Measurements from ENCODE around the gene BTNL9. TPM values are rescaled to one million over a fixed set of nuclear protein-coding genes. Genes with fewer than 3 reads are reported as not detected.

BTNL9 gene
- total and polyA plus RNA-seq, 9 of the 15 experiments (the other 6 are each of a cell fraction or from before 2014, with no cell fraction given): 3.7 to 86.7 (median 29.4) TPM

GRCh38 chr5:181099602-181100086 is 59.6 kb downstream of the BTNL9 start:
- H3K27me3 ChIP-seq (ENCODE audit: control insufficient read depth in 2 of 2, insufficient read depth in 2 of 2, low read length in 2 of 2): no peaks in the 10 kb centered on the region
- FAIRE-seq (no peak), DNase-seq (ENCODE audit: extremely low read depth in 1 of 4, low spot score in 3 of 4) (peak in 1 of 4 experiments; percentile 38), ATAC-seq (no peak)
- 25% methylated on average over 11 of the region's 11 CpGs for WGBS (ENCODE audit: insufficient coverage, low coverage, missing lambda C conversion rate)
- peak overlapping the region; percentile 72 for H3K4me2 ChIP-seq (ENCODE audit: insufficient read depth, low read length)
- H2AFZ ChIP-seq (ENCODE audit: low read depth, low read length): no peak overlapping the region
- no peak overlapping the region for H3K27ac ChIP-seq (ENCODE audit: extremely low read depth, low read depth, low read length)
- POLR2A ChIA-PET: interaction anchor here (0.6 to 1.4 kb wide), 12 partner anchors 12 to 816 kb away, joined by 3 to 6 read pairs (median 3); no protein-coding TSS in a partner anchor
- CTCF ChIA-PET (ENCODE audit: low intra/inter-chr PET ratio): no interaction called here
- H3K79me2 ChIP-seq (ENCODE audit: control insufficient read depth, insufficient read depth, low read length): no peaks in the 10 kb centered on the region
- H3K9me1 ChIP-seq (ENCODE audit: control insufficient read depth, insufficient read depth, low read length): no peaks in the 10 kb centered on the region
- no peaks in the 10 kb centered on the region; the same call in 1 of the 2 replicates for H4K20me1 ChIP-seq (replicated peaks; ENCODE audit: control insufficient read depth, insufficient read depth, low read length)
- H3K4me1 ChIP-seq (replicated peaks in 1 of 2; ENCODE audit: control insufficient read depth in 2 of 2, insufficient read depth in 2 of 2, low read length in 2 of 2): peaks cover 4 to 27% of the 10 kb centered on the region in 2 experiments; a peak in 4 of 5 replicates
- no peak overlapping the region; a peak in 1 of 4 replicates for H3K9ac ChIP-seq (ENCODE audit: insufficient read depth in 1 of 2, low read depth in 2 of 2, low read length in 2 of 2)
- no peak for TF ChIP-seq LARP7 (IDR thresholded peaks at IDR 0.05)
- no peak for TF ChIP-seq ZEB2 (IDR thresholded peaks at IDR 0.05)
- TF ChIP-seq SRF (CRISPR knock-in tag; IDR thresholded peaks at IDR 0.05): no peak
- no peak for TF ChIP-seq ZC3H8 (IDR thresholded peaks at IDR 0.05)
- TF ChIP-seq NFXL1 (CRISPR knock-in tag; IDR thresholded peaks at IDR 0.05): no peak
- no peak for TF ChIP-seq SMAD1 (IDR thresholded peaks at IDR 0.05; ENCODE audit: low read depth, low read length, partially characterized antibody)
- peak; percentile 39 for TF ChIP-seq DACH1 (IDR thresholded peaks at IDR 0.05; ENCODE audit: partially characterized antibody)
- no peak for TF ChIP-seq SAP30 (IDR thresholded peaks at IDR 0.05; ENCODE audit: borderline replicate concordance, insufficient read depth, low read depth, low read length, poor library complexity, severe bottlenecking)
- no peak for TF ChIP-seq ZNF668 (CRISPR knock-in tag; IDR thresholded peaks at IDR 0.05)
- TF ChIP-seq NR0B1 (IDR thresholded peaks at IDR 0.05; ENCODE audit: partially characterized antibody): no peak
- TF ChIP-seq PHTF2 (CRISPR knock-in tag; IDR thresholded peaks at IDR 0.05): no peak
- peak; percentile 35; the same call in 1 of the 2 replicates for TF ChIP-seq TFAP4 (CRISPR knock-in tag; IDR thresholded peaks at IDR 0.05; ENCODE audit: borderline replicate concordance)
- intact Hi-C loops (cut with micrococcal nuclease): loop anchor here (10.0 kb wide), 1 partner anchor 65 kb away; no protein-coding TSS in a partner anchor
- in situ Hi-C loops (cut with MboI): no loop called here
- no peaks in the 10 kb centered on the region for H3K36me3 ChIP-seq (ENCODE audit: control insufficient read depth, insufficient read depth, low read length)
- no TSS peak for BruUV-seq (replicated peaks)
- H3K4me3 ChIP-seq: no peak overlapping the region
- H3K9me3 ChIP-seq (replicated peaks; ENCODE audit: control insufficient read depth, insufficient read depth, low read depth, low read length): no peaks in the 10 kb centered on the region
